HepG2 (cell line): ENCODE results near the gene PXDC1. TPM values are rescaled to one million over a fixed set of nuclear protein-coding genes. Genes with fewer than 3 reads are reported as not detected.
"Not testable (repeated sequence)": the region's sequence is repeated elsewhere in the genome, so short reads cannot be mapped to it uniquely, and the experiment has no call there.

Source experiments
- ATAC-seq: fragments of 200-7000 bp; cut with Tn5 transposase; 3 replicates; pipeline ENCODE4 v1.9.1; 2020; ENCODE audit warnings: mild to moderate bottlenecking, moderate library complexity
- BruUV-seq: library from RNA; stranded (reverse); fragments of 400-500 nt; replicated peaks from 2 replicates; lab custom pipeline; 2021; lab: Mats Ljungman, UMichigan
- CTCF ChIA-PET: fragments of 300-600 bp; formaldehyde crosslinking; extraction: SDS; loops from one replicate; lab custom pipeline; 2021; ENCODE audit warnings: low total read pairs, inconsistent platforms, low intra/inter-chr PET ratio; lab: Yijun Ruan, JAX
- POLR2A ChIA-PET: fragments of 350-600 bp; sonication (Branson Sonifier 250); formaldehyde crosslinking; loops from one replicate; lab custom pipeline; 2020; ENCODE audit warnings: antibody characterized with exemption, inconsistent platforms; lab: Yijun Ruan, JAX
- DNase-seq: peaks from one replicate; pipeline ENCODE4 v3.0.0-alpha.2; 2015; ENCODE audit warnings: low spot score
- FAIRE-seq: peaks from 3 replicates; lab custom pipeline; 2011; peaks lifted over from hg19 to GRCh38; lab: Jason Lieb, UNC
- H2AFZ ChIP-seq: one replicate; pipeline ENCODE4 v1.6.1; 2011; ENCODE audit warnings: low read length, inconsistent platforms
- H3K27ac ChIP-seq: fragments of 300-600 bp; 3 replicates; pipeline ENCODE4 v1.8.0; 2011; ENCODE audit warnings: mixed run types, mild to moderate bottlenecking, mixed read lengths, low read length, inconsistent platforms; ENCODE audit not compliant: insufficient read depth; ENCODE audit errors: extremely low read length
- H3K27me3 ChIP-seq, 2 experiments: fragments of 200-600 bp in 1 of 2; 2 replicates in 1 of 2; 3 replicates in 1 of 2; pipeline versions ENCODE4 v1.6.0 to v1.8.0; 2011; ENCODE audit warnings: low read length in 2 of 2, mild to moderate bottlenecking in 2 of 2, moderate library complexity in 2 of 2, inconsistent platforms in 1 of 2; ENCODE audit not compliant: insufficient read depth in 2 of 2, control insufficient read depth in 1 of 2
- H3K36me3 ChIP-seq, 2 experiments: fragments of 200-600 bp in 1 of 2; replicated peaks in 1 of 2; 2 replicates in 1 of 2; 3 replicates in 1 of 2; pipeline versions ENCODE4 v1.5.1 to v1.8.0; 2011; ENCODE audit warnings: low read length in 2 of 2, inconsistent platforms in 1 of 2; ENCODE audit not compliant: insufficient read depth in 2 of 2, control insufficient read depth in 1 of 2
- H3K4me1 ChIP-seq: 2 replicates; pipeline ENCODE4 v1.5.1; 2012; ENCODE audit warnings: low read length, inconsistent platforms; ENCODE audit not compliant: insufficient read depth
- H3K4me2 ChIP-seq: 2 replicates; pipeline ENCODE4 v1.6.0; 2011; ENCODE audit warnings: low read depth, low read length, inconsistent platforms
- H3K4me3 ChIP-seq, 3 experiments: fragments of 200-600 bp in 1 of 3; sonication (generic), shearing (Covaris generic) in 1 of 3; replicated peaks in 1 of 3; 2 replicates each; pipeline ENCODE4 v1.5.1; 2011 to 2016; ENCODE audit warnings: low read length in 3 of 3, inconsistent platforms in 2 of 3, low read depth in 2 of 3, mild to moderate bottlenecking in 2 of 3, control low read depth in 1 of 3, mixed read lengths in 1 of 3; ENCODE audit not compliant: insufficient read depth in 1 of 3
- H3K79me2 ChIP-seq: one replicate; pipeline ENCODE4 v1.6.1; 2011; ENCODE audit warnings: low read length, inconsistent platforms; ENCODE audit not compliant: insufficient read depth
- H3K9ac ChIP-seq: 2 replicates; pipeline ENCODE4 v1.6.0; 2011; ENCODE audit warnings: mild to moderate bottlenecking, low read depth, low read length, inconsistent platforms; ENCODE audit not compliant: insufficient read depth
- H3K9me3 ChIP-seq: 2 replicates; pipeline ENCODE4 v1.5.1; 2012; ENCODE audit warnings: mild to moderate bottlenecking, low read length
- H4K20me1 ChIP-seq: 2 replicates; pipeline ENCODE4 v1.6.0; 2011; ENCODE audit warnings: inconsistent platforms, mild to moderate bottlenecking, low read length, moderate library complexity; ENCODE audit not compliant: insufficient read depth
- ELF3 ChIP-seq: IDR thresholded peaks from 2 replicates; pipeline ENCODE4 v1.6.1; 2016; ENCODE audit warnings: missing genetic modification reagents, missing compliant biosample characterization
- GZF1 ChIP-seq: sonication (generic); formaldehyde crosslinking; IDR thresholded peaks from 2 replicates; pipeline ENCODE4 v1.5.1; 2020; ENCODE audit warnings: mild to moderate bottlenecking, missing genetic modification reagents
- HDAC1 ChIP-seq: sonication (generic); formaldehyde crosslinking; IDR thresholded peaks from 2 replicates; pipeline ENCODE4 v1.5.1; 2020; ENCODE audit warnings: mild to moderate bottlenecking, missing genetic modification reagents
- HNF4A ChIP-seq: sonication (generic); formaldehyde crosslinking; IDR thresholded peaks from 2 replicates; pipeline ENCODE4 v1.4.0; 2020; ENCODE audit warnings: missing genetic modification reagents
- IRF2 ChIP-seq: IDR thresholded peaks from 2 replicates; pipeline ENCODE4 v1.6.1; 2018; ENCODE audit warnings: missing genetic modification reagents, missing compliant biosample characterization
- KLF9 ChIP-seq: IDR thresholded peaks from 2 replicates; pipeline ENCODE4 v1.6.1; 2016; ENCODE audit warnings: low read depth
- RCOR2 ChIP-seq: IDR thresholded peaks from 2 replicates; pipeline ENCODE4 v1.6.1; 2016; ENCODE audit warnings: missing biosample characterization, missing genetic modification reagents
- RFX1 ChIP-seq: fragments of 450-650 bp; IDR thresholded peaks from 2 replicates; pipeline ENCODE4 v1.6.1; 2017
- RXRB ChIP-seq: IDR thresholded peaks from 2 replicates; pipeline ENCODE4 v1.6.1; 2016; ENCODE audit warnings: borderline replicate concordance, missing genetic modification reagents, missing compliant biosample characterization
- SALL1 ChIP-seq: sonication (generic); formaldehyde crosslinking; IDR thresholded peaks from 2 replicates; pipeline ENCODE4 v1.8.0; 2022; ENCODE audit warnings: mild to moderate bottlenecking, missing genetic modification reagents
- SAP130 ChIP-seq: IDR thresholded peaks from 2 replicates; pipeline ENCODE4 v1.6.1; 2016; ENCODE audit warnings: low read depth
- SUZ12 ChIP-seq: fragments of 150-350 bp; IDR thresholded peaks from 2 replicates; pipeline ENCODE4 v1.6.1; 2014; ENCODE audit warnings: low read depth, low read length
- TEAD3 ChIP-seq: optimal IDR thresholded peaks from 2 replicates; pipeline ENCODE3; 2016; ENCODE audit warnings: borderline replicate concordance
- ZNF460 ChIP-seq: sonication (generic); formaldehyde crosslinking; IDR thresholded peaks from 2 replicates; pipeline ENCODE4 v1.5.1; 2020; ENCODE audit warnings: missing genetic modification reagents, mild to moderate bottlenecking, borderline replicate concordance
- ZNF788 ChIP-seq: sonication (generic); formaldehyde crosslinking; IDR thresholded peaks from 2 replicates; pipeline ENCODE4 v1.5.0; 2020; ENCODE audit warnings: mild to moderate bottlenecking, missing genetic modification reagents, borderline replicate concordance
- WGBS: methylation state at CpG from one replicate; pipeline ENCODE4 v1.1.6; 2017; ENCODE audit warnings: low lambda C conversion rate; 5-methylcytosine and 5-hydroxymethylcytosine counted together
- in situ Hi-C: cut with HindIII; loops from 2 replicates; pipeline ENCODE4 v1.10.0; 2017; ENCODE audit warnings: low pct_unique_long_range_greater_than_20kb; ENCODE audit not compliant: extremely low pct_ligation_motif_present
- intact Hi-C: fragments of 100-400 bp; cut with micrococcal nuclease; formaldehyde crosslinking; loops from one replicate; pipeline ENCODE4 v1.10.0; 2022; ENCODE audit not compliant: unreplicated experiment
- polyA plus RNA-seq, 8 experiments: library from polyadenylated mRNA; depleted of rRNA in 3 of 8; stranded (reverse) in 7 of 8; unstranded in 1 of 8; fragments of >200 nt; fragmentation: Illumina TruSeq in 4 of 8; extraction: Trizol in 4 of 8; gene quantifications; 2 replicates each; pipeline versions ENCODE4 v1.2.1 to v1.2.3, GENCODE V29; 2011 to 2016; ENCODE audit warnings: low read depth in 4 of 8, missing spikeins in 1 of 8, mixed read lengths in 1 of 8; ENCODE audit not compliant: insufficient read depth in 1 of 8
- total RNA-seq, 5 experiments: library from RNA; depleted of rRNA; stranded (reverse); fragments of >200 nt; fragmentation: Illumina TruSeq; extraction: Trizol; gene quantifications; 2 replicates each; pipeline ENCODE4 v1.2.3, GENCODE V29; 2016; ENCODE audit warnings: low read depth in 1 of 5
- TF ChIP-seq, protein P1 (sequence below): sonication (generic); formaldehyde crosslinking; IDR thresholded peaks from 2 replicates; pipeline ENCODE4 v1.5.0; 2020; ENCODE audit warnings: missing genetic modification reagents, mild to moderate bottlenecking, borderline replicate concordance
- TF ChIP-seq, protein P2 (sequence below): sonication (generic); formaldehyde crosslinking; IDR thresholded peaks from 2 replicates; pipeline ENCODE4 v1.4.0; 2020; ENCODE audit warnings: missing genetic modification reagents, mild to moderate bottlenecking, borderline replicate concordance
- TF ChIP-seq, protein P3 (sequence below): IDR thresholded peaks from 2 replicates; pipeline ENCODE4 v1.4.0; 2020; ENCODE audit warnings: mild to moderate bottlenecking, missing genetic modification reagents

PXDC1 gene
- total and polyA plus RNA-seq, 2 of the 13 experiments (the other 11 are each of a cell fraction or from before 2014, with no cell fraction given): 32.4 to 34.7 TPM

DNA sequence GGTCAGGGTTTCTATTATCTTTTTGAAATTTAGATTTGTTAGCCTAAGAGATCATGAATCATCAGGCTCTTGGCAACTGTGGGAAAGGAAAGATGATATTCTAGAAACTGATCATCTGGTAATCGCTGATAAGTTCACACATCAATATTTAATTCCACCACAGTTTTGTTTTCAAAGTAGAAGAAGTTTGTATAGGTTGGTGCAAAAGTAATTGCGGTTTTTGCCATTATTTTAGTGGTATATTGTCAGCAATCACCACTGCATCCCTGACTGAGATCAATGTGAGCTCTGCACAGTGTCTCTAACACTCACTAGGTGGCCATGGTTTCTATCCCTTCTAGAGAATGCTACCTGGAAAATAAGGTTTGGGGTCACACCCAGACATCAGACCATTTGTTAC is 17.0 kb upstream of the PXDC1 start (continued):
- TF ChIP-seq GZF1: no peak
- TF ChIP-seq SUZ12: no peak
- no peak for TF ChIP-seq KLF9

DNA sequence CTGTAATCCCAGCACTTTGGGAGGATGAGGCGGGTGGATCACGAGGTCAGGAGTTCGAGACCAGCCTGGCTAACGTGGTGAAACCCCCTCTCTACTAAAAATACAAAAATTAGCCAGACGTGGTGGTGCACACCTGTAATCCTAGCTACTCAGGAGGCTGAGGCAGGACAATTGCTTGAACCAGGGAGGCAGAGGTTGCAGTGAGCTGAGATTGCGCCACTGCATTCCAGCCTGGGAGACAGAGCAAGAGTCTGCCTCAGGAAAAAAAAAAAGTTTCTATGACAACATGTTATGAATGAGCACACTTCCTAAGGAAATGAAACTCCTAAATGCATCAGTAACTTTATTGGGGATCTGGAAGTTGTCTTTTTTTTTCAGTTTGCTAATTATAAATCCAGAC is 16.0 kb upstream of the PXDC1 start:
- H3K4me2 ChIP-seq, H3K4me3 ChIP-seq, H2AFZ ChIP-seq, DNase-seq, H3K79me2 ChIP-seq, FAIRE-seq, in situ Hi-C loops, intact Hi-C loops, BruUV-seq, CTCF ChIA-PET, H3K9me3 ChIP-seq, H3K27ac ChIP-seq, H3K36me3 ChIP-seq, H3K9ac ChIP-seq, H4K20me1 ChIP-seq, H3K4me1 ChIP-seq: not testable (repeated sequence)
- ATAC-seq: peak; percentile 42; the same call in 1 of the 3 replicates
- H3K27me3 ChIP-seq: peaks cover 0 to 14% of the 10 kb centered on the region in 2 experiments; a peak in 1 of 5 replicates
- WGBS: 39% methylated on average over 6 of the region's 6 CpGs
- POLR2A ChIA-PET: interaction anchor here (1.0 to 2.1 kb wide), 3 partner anchors 9 to 21 kb away, joined by 3 to 6 read pairs (median 4); partner anchors contain the start of gene PXDC1
- 0 out of 2 replicates have a peak, but pooled peaks have one; percentile 10 for TF ChIP-seq SAP130
- peak; percentile 55; the same call in 1 of the 2 replicates for TF ChIP-seq SALL1 (CRISPR knock-in tag)
- TF ChIP-seq, protein P1, sequence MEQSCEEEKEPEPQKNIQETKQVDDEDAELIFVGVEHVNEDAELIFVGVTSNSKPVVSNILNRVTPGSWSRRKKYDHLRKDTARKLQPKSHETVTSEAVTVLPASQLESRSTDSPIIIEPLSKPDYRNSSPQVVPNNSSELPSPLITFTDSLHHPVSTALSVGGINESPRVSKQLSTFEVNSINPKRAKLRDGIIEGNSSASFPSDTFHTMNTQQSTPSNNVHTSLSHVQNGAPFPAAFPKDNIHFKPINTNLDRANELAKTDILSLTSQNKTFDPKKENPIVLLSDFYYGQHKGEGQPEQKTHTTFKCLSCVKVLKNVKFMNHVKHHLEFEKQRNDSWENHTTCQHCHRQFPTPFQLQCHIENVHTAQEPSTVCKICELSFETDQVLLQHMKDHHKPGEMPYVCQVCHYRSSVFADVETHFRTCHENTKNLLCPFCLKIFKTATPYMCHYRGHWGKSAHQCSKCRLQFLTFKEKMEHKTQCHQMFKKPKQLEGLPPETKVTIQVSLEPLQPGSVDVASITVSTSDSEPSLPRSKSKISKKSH: peak; percentile 58; the same call in 1 of the 2 replicates
- TF ChIP-seq IRF2 (CRISPR knock-in tag): peak; percentile 23; the same call in 1 of the 2 replicates
- peak; percentile 96 for TF ChIP-seq TEAD3 (CRISPR knock-in tag)
- TF ChIP-seq, protein P2, sequence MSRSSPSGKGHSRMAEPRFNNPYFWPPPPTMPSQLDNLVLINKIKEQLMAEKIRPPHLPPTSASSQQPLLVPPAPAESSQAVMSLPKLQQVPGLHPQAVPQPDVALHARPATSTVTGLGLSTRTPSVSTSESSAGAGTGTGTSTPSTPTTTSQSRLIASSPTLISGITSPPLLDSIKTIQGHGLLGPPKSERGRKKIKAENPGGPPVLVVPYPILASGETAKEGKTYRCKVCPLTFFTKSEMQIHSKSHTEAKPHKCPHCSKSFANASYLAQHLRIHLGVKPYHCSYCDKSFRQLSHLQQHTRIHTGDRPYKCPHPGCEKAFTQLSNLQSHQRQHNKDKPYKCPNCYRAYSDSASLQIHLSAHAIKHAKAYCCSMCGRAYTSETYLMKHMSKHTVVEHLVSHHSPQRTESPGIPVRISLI (CRISPR knock-in tag): peak; percentile 89
- TF ChIP-seq, protein P3, sequence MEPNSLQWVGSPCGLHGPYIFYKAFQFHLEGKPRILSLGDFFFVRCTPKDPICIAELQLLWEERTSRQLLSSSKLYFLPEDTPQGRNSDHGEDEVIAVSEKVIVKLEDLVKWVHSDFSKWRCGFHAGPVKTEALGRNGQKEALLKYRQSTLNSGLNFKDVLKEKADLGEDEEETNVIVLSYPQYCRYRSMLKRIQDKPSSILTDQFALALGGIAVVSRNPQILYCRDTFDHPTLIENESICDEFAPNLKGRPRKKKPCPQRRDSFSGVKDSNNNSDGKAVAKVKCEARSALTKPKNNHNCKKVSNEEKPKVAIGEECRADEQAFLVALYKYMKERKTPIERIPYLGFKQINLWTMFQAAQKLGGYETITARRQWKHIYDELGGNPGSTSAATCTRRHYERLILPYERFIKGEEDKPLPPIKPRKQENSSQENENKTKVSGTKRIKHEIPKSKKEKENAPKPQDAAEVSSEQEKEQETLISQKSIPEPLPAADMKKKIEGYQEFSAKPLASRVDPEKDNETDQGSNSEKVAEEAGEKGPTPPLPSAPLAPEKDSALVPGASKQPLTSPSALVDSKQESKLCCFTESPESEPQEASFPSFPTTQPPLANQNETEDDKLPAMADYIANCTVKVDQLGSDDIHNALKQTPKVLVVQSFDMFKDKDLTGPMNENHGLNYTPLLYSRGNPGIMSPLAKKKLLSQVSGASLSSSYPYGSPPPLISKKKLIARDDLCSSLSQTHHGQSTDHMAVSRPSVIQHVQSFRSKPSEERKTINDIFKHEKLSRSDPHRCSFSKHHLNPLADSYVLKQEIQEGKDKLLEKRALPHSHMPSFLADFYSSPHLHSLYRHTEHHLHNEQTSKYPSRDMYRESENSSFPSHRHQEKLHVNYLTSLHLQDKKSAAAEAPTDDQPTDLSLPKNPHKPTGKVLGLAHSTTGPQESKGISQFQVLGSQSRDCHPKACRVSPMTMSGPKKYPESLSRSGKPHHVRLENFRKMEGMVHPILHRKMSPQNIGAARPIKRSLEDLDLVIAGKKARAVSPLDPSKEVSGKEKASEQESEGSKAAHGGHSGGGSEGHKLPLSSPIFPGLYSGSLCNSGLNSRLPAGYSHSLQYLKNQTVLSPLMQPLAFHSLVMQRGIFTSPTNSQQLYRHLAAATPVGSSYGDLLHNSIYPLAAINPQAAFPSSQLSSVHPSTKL (CRISPR knock-in tag): peak; percentile 40
- TF ChIP-seq ZNF460: peak; percentile 100
- TF ChIP-seq RFX1: 0 out of 2 replicates have a peak, but pooled peaks have one; percentile 12
- peak; percentile 30; the same call in 1 of the 2 replicates for TF ChIP-seq ZNF788 (CRISPR knock-in tag)
- peak; percentile 89 for TF ChIP-seq RCOR2
- TF ChIP-seq RXRB (CRISPR knock-in tag): 0 out of 2 replicates have a peak, but pooled peaks have one; percentile 9
- TF ChIP-seq ELF3 (CRISPR knock-in tag): 0 out of 2 replicates have a peak, but pooled peaks have one; percentile 17
- 0 out of 2 replicates have a peak, but pooled peaks have one; percentile 11 for TF ChIP-seq HNF4A (CRISPR knock-in tag)
- peak; percentile 34; the same call in 1 of the 2 replicates for TF ChIP-seq HDAC1
